Limb (tissue), 2 donors: ENCODE results near the gene ERMARD.

ENCODE experiments used
- DNase-seq, 2 donors: peaks; one replicate each; pipeline ENCODE4 v3.0.0-alpha.2; 2016; ENCODE audit errors: extremely low spot score in 2 of 2

The ERMARD gene

GRCh38 chr6:169801396-169802160 is 50.2 kb downstream of the ERMARD start:
- no peak for DNase-seq

- DNase-seq: no peak
Measured at GRCh38 chr6:169802790-169803189, 51.4 kb downstream of the ERMARD start.

- peak in 1 of 2 donors; percentile 5 for DNase-seq
Measured at GRCh38 chr6:169803271-169803811, 51.9 kb downstream of the ERMARD start.

GRCh38 chr6:169803816-169804340 is 52.5 kb downstream of the ERMARD start:
- peak in 1 of 2 donors; percentile 5 for DNase-seq

- DNase-seq: peak in 1 of 2 donors; percentile 3
Measured at GRCh38 chr6:169804427-169804826, 53.0 kb downstream of the ERMARD start.

GRCh38 chr6:169805242-169805838 is 53.9 kb downstream of the ERMARD start:
- peak in 1 of 2 donors; percentile 9 for DNase-seq

GRCh38 chr6:169806701-169807100 is 55.3 kb downstream of the ERMARD start:
- DNase-seq: peak in 1 of 2 donors; percentile 4

GRCh38 chr6:169807229-169807628 is 55.8 kb downstream of the ERMARD start:
- no peak for DNase-seq

- peak in 1 of 2 donors; percentile 11 for DNase-seq
Measured at GRCh38 chr6:169807699-169808607, 56.5 kb downstream of the ERMARD start.

GRCh38 chr6:169808608-169808967 is 57.2 kb downstream of the ERMARD start:
- peak in 1 of 2 donors; percentile 8 for DNase-seq

- DNase-seq: no peak
Measured at GRCh38 chr6:169809386-169809785, 58.0 kb downstream of the ERMARD start.

- no peak for DNase-seq
Measured at GRCh38 chr6:169810066-169810989, 58.9 kb downstream of the ERMARD start.

- DNase-seq: no peak
Measured at GRCh38 chr6:169811072-169811471, 59.6 kb downstream of the ERMARD start.

GRCh38 chr6:169811521-169812256 is 60.3 kb downstream of the ERMARD start:
- DNase-seq: no peak

- DNase-seq: no peak
Measured at GRCh38 chr6:169812257-169812644, 60.8 kb downstream of the ERMARD start.

- no peak for DNase-seq
Measured at GRCh38 chr6:169813969-169814368, 62.5 kb downstream of the ERMARD start.

- DNase-seq: no peak
Measured at GRCh38 chr6:169816054-169816453, 64.6 kb downstream of the ERMARD start.

- no peak for DNase-seq
Measured at GRCh38 chr6:169816975-169817374, 65.6 kb downstream of the ERMARD start.

- no peak for DNase-seq
Measured at GRCh38 chr6:169820358-169820757, 68.9 kb downstream of the ERMARD start.

- peak in 1 of 2 donors; percentile 13 for DNase-seq
Measured at GRCh38 chr6:169824021-169824420, 72.6 kb downstream of the ERMARD start.
